ENCODE data around the gene ASB6.
"Not testable (repeated sequence)": the region's sequence is repeated elsewhere in the genome, so short reads cannot be mapped to it uniquely, and the experiment has no call there.

ASB6 gene

GRCh38 chr9:129604056-129604765 lies 37.7 kb downstream of the ASB6 start:
- DNase-seq, result no peak

DNA sequence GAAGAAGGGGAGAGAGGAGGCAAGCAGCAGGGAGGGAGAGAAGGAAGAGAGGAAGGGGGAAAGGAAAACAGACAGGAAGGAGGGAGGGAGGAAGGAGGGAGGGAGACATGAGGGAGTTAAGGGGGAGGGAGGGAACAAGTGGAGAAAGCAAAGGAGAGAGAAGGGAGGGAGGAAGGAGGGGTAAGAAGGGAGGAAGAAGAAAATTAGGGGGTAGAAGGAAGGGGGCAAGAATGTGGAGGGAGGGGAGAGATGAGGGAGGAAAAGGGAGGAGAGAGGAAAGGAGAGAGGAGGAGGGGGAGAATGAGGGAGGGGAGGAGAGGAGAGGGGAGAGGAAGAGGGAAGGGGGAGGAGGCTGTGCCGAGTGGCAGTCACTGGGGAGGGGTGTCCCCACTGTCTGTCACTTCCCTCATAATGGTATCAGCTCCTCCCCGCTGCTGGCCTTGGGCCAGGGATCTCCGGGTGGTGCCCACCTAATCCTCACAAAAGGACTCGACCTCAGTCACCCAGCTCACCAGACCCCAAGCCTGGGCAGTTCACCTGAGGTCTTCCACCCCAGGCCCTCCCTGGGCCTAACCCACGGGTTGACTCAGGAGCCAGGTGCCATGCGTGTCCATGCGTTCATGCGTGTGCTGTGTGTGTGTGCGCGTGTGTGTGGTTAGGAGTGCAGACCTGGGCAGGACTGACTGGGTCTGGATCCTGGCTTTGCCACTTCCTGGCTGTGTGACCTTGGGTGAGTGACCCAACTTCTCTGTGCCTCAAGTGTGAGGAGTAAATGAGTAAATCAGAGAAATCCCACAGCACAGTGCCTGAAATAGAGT lies 39.1 kb downstream of the ASB6 start:
- no peak for DNase-seq

DNA sequence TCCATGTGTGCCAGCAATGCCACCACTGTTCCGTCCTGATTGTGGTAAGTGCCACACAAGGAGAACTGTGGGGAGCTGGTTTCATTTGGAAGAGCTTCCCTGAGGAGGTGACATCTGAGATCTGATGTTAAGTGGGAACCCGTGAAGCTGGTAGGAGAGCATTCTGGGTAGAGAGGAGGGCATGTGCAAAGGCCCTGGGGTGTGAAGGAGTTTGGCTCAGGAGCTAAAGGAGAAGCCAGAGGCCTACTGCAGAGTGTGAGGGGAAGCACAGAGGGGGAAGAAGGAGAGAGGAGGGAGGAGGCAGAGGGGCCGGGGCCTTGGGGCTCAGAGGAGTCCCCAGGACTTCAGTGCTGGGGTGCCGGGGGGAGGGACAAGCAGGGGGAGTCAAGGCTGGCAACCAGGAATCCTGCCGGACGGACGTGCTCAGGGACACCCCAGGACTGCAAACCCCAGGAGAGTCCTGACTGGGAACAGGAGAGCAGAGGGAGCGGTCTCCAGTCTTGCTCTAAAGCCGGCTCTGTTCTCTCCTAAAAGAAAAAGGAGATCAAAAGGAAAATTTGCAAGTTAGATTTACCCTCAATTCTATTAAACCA lies 40.8 kb downstream of the ASB6 start:
- DNase-seq, result no peak

GRCh38 chr9:129598089-129598596 lies 43.8 kb downstream of the ASB6 start:
- no peak for DNase-seq

- no peak for DNase-seq
Observed at GRCh38 chr9:129597355-129598088, 44.4 kb downstream of the ASB6 start.

GRCh38 chr9:129596541-129597331 lies 45.2 kb downstream of the ASB6 start:
- no peak for DNase-seq

DNA sequence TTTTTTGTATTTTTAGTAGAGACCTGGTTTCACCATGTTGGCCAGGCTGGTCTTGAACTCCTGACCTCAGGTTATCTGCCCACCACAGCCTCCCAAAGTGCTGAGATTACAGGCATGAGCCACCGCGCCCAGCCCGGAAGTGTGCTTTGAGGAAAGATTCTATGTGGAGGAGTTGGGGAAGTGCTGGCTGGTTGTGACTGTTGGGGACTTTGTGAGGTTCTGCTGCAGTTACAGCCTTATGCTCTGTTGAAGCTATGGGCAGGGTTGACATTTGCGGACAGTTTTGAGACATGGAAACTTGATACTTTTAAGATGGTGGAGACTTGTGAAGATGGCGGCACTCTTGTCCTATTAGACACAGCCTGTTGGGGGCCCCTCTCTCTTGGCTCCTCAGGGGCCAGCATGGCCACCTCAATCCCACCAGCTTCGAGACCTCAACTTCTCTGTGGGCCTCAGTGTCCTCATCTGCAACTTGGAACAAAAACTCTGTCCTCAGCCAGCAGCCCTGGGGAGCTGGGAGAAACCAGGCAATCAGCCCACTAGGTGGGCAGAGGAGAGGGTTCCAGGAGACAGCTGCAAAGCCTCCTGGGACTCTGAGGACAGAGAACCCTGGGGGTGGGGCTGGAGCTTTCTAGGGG lies 45.9 kb downstream of the ASB6 start:
- no peak for DNase-seq

DNA sequence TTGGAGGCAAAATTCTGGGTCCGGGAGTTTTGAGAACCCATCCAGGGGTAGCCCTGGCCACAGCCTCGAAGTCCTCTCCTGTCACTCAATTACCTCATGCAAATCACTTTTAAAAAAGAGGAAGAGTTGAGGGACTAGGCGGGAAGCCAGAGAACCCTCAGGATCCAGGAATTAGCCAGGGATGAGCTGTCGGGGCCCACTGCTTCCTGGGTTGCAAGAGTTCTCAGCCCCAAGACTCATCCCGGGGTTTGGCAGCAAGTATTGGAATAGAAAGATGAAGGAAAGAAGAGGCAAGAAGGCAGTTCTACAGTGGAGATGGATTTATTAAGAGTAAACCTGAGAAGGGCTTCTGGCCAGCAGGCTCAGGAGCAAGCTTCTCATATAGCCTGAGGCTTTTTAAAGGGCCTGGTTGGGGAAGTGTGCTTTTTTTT lies 46.6 kb downstream of the ASB6 start:
- DNase-seq, result no peak

- no peak for DNase-seq
Observed at GRCh38 chr9:129594632-129595031, 47.3 kb downstream of the ASB6 start.

GRCh38 chr9:129592790-129593189 lies 49.2 kb downstream of the ASB6 start:
- DNase-seq, result not testable (repeated sequence)

GRCh38 chr9:129591916-129592315 lies 50.0 kb downstream of the ASB6 start:
- DNase-seq, result no peak

DNA sequence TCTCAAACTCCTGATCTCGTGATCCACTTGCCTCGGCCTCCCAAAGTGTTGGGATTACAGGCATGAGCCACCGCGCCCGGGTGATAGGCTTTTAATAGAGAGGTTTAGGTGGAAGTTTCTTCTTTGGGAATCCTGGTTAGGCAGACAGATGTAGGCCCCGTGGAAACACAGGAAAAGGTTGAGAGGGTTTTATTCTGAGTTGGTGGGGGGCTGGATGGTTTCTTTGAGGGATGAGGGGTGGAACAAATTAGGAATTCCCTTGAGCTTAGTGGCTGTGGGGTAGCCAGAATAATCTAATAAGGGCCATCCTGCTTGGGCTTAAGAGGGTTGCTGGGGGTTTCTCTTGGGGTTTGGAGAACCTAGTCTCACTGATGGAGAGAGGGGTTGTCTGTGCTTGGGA lies 51.5 kb downstream of the ASB6 start:
- no peak for DNase-seq

GRCh38 chr9:129587487-129588262 lies 54.3 kb downstream of the ASB6 start:
- DNase-seq, result no peak

- DNase-seq, result no peak
Observed at GRCh38 chr9:129586685-129587084, 55.3 kb downstream of the ASB6 start.

DNA sequence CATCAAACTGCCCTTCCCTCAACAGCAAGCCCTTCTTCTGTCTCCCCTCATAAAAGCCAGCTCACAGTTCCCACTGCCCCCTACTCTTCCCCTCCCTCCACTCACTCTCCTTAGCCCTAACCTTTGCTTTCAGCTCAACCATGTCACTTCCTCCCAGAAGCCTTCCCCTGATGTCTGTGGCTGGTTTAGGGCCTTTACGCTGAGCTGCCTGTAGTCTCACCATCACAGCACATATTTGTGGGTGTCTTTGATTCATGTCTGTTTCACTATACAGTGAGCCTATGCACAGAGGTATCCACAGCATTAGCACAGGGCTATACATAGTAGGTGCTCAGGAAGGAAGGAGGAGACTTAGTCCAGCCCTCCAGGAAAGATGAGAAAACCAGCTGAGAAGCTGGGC lies 55.7 kb downstream of the ASB6 start:
- no peak for DNase-seq

GRCh38 chr9:129585352-129585751 lies 56.6 kb downstream of the ASB6 start:
- DNase-seq, result no peak

All from NCI-H1417 treated with DMSO at 0.1 percent for 48 hours (cell line).